ENCODE measurements around the gene MED10. TPM values are rescaled to one million over a fixed set of nuclear protein-coding genes. Genes with fewer than 3 reads are reported as not detected.

The MED10 gene
- total RNA-seq, 1 donor from 2014 or later = 49.3 TPM

GRCh38 chr5:6326776-6327175, 51.6 kb downstream of the MED10 start:
- Mint-ChIP-seq H3K9me3 (ENCODE audit: unreplicated experiment) (peaks cover 6% of the 10 kb centered on the region), H3K4me3 (ENCODE audit: unreplicated experiment) (no peak overlapping the region), H3K36me3 (ENCODE audit: low read depth, unreplicated experiment) (no peaks in the 10 kb centered on the region), H3K4me1 (ENCODE audit: low read depth, unreplicated experiment) (no peaks in the 10 kb centered on the region), H3K27ac (ENCODE audit: unreplicated experiment) (no peak overlapping the region), H3K27me3 (ENCODE audit: low read depth, unreplicated experiment) (peaks cover 35% of the 10 kb centered on the region)
- H3K4me1 ChIP-seq (ENCODE audit: insufficient read depth, low read length) = no peaks in the 10 kb centered on the region
- H3K9ac ChIP-seq (ENCODE audit: low read length) = no peak overlapping the region
- TF ChIP-seq EZH2 (IDR thresholded peaks at IDR 0.05; ENCODE audit: insufficient read depth, low read length) (no peak), CTCF (IDR thresholded peaks at IDR 0.05; ENCODE audit: insufficient read depth, low read depth, low read length) (no peak)
- no peaks in the 10 kb centered on the region for H4K20me1 ChIP-seq (ENCODE audit: insufficient read depth, low read length)
- no peak overlapping the region for H3K27ac ChIP-seq (ENCODE audit: low read depth, low read length)
- H3K79me2 ChIP-seq (ENCODE audit: insufficient read depth, low read length) = no peaks in the 10 kb centered on the region
- DNase-seq (ENCODE audit: low read depth) (no peak), FAIRE-seq (no peak)
- no peaks in the 10 kb centered on the region for H3K27me3 ChIP-seq (ENCODE audit: insufficient read depth, low read length)
- no peak overlapping the region for H3K4me2 ChIP-seq (ENCODE audit: low read length)
- no peak overlapping the region for H2AFZ ChIP-seq (ENCODE audit: low read depth, low read length)
- H3K9me3 ChIP-seq (ENCODE audit: insufficient read depth, low read depth, low read length) = peaks cover 12% of the 10 kb centered on the region
- no peak overlapping the region for H3K4me3 ChIP-seq (ENCODE audit: insufficient read depth, low read depth, low read length)
- H3K36me3 ChIP-seq (ENCODE audit: insufficient read depth, low read length) = no peaks in the 10 kb centered on the region

- Mint-ChIP-seq H3K27me3 (ENCODE audit: low read depth, unreplicated experiment) (peaks cover 59% of the 10 kb centered on the region), H3K9me3 (ENCODE audit: unreplicated experiment) (peaks cover 5% of the 10 kb centered on the region), H3K4me3 (ENCODE audit: unreplicated experiment) (no peak overlapping the region), H3K36me3 (ENCODE audit: low read depth, unreplicated experiment) (no peaks in the 10 kb centered on the region), H3K27ac (ENCODE audit: unreplicated experiment) (no peak overlapping the region), H3K4me1 (ENCODE audit: low read depth, unreplicated experiment) (no peaks in the 10 kb centered on the region)
- Histone ChIP-seq H3K36me3 (ENCODE audit: insufficient read depth, low read length) (no peaks in the 10 kb centered on the region), H4K20me1 (ENCODE audit: insufficient read depth, low read length) (no peaks in the 10 kb centered on the region), H3K9ac (ENCODE audit: low read length) (no peak overlapping the region), H3K4me1 (ENCODE audit: insufficient read depth, low read length) (no peaks in the 10 kb centered on the region), H3K27me3 (ENCODE audit: insufficient read depth, low read length) (no peaks in the 10 kb centered on the region), H3K79me2 (ENCODE audit: insufficient read depth, low read length) (no peaks in the 10 kb centered on the region), H3K4me3 (ENCODE audit: insufficient read depth, low read depth, low read length) (no peak overlapping the region), H3K27ac (ENCODE audit: low read depth, low read length) (no peak overlapping the region), H2AFZ (ENCODE audit: low read depth, low read length) (no peak overlapping the region), H3K9me3 (ENCODE audit: insufficient read depth, low read depth, low read length) (peaks cover 9% of the 10 kb centered on the region), H3K4me2 (ENCODE audit: low read length) (no peak overlapping the region)
- DNase-seq (ENCODE audit: low read depth) (no peak), FAIRE-seq (no peak)
- TF ChIP-seq CTCF (IDR thresholded peaks at IDR 0.05; ENCODE audit: insufficient read depth, low read depth, low read length) (no peak), EZH2 (IDR thresholded peaks at IDR 0.05; ENCODE audit: insufficient read depth, low read length) (no peak)
Observed at GRCh38 chr5:6322163-6322713, 56.1 kb downstream of the MED10 start.

Other genes starting within 250 kb of the MED10 start
- 0.34 and 0.50 TPM in 2 replicates for gene UBE2QL1, start 70.3 kb upstream of the MED10 start, total RNA-seq